K562 (cell line): ENCODE measurements around the gene PLTP. TPM values are rescaled to one million over a fixed set of nuclear protein-coding genes. Genes with fewer than 3 reads are reported as not detected.

Experiments
- CREM ChIP-seq: IDR thresholded peaks from 2 replicates; pipeline ENCODE4 v1.6.1; 2014; ENCODE audit warnings: antibody characterized with exemption, low read depth
- DIDO1 ChIP-seq: fragments of 450-650 bp; IDR thresholded peaks from 2 replicates; pipeline ENCODE4 v1.6.1; 2016; ENCODE audit warnings: low read depth, missing biosample characterization, missing genetic modification characterization
- IRF2 ChIP-seq: sonication (generic); formaldehyde crosslinking; IDR thresholded peaks from 2 replicates; pipeline ENCODE4 v1.8.1; 2022; ENCODE audit warnings: mild to moderate bottlenecking, missing genetic modification reagents
- MTA2 ChIP-seq: fragments of 450-650 bp; IDR thresholded peaks from 2 replicates; pipeline ENCODE4 v1.6.1; 2016; ENCODE audit warnings: low read depth
- NBN ChIP-seq: fragments of 450-650 bp; IDR thresholded peaks from 2 replicates; pipeline ENCODE4 v1.6.1; 2016; ENCODE audit warnings: low read depth, mild to moderate bottlenecking
- NFIC ChIP-seq: fragments of 450-650 bp; IDR thresholded peaks from 2 replicates; pipeline ENCODE4 v1.6.1; 2017; ENCODE audit warnings: mild to moderate bottlenecking, inconsistent platforms
- NR2C1 ChIP-seq, 2 experiments: fragments of 450-650 bp; IDR thresholded peaks; 2 replicates each; pipeline ENCODE4 v1.6.1; 2017; ENCODE audit warnings: mild to moderate bottlenecking in 2 of 2, antibody characterized with exemption in 1 of 2, inconsistent platforms in 1 of 2, missing compliant biosample characterization in 1 of 2, missing genetic modification characterization in 1 of 2
- NR2C2 ChIP-seq, 2 experiments: fragments of 200-800 bp in 1 of 2; sonication (Bioruptor generic) in 1 of 2; sonication (generic) in 1 of 2; formaldehyde crosslinking in 1 of 2; IDR thresholded peaks; 2 replicates each; pipeline versions ENCODE4 v1.6.1 to v1.8.0; 2016 to 2022; ENCODE audit warnings: mild to moderate bottlenecking in 1 of 2, missing compliant biosample characterization in 1 of 2, missing genetic modification characterization in 1 of 2, missing genetic modification reagents in 1 of 2
- PTTG1 ChIP-seq: fragments of 450-650 bp; IDR thresholded peaks from 2 replicates; pipeline ENCODE4 v1.6.1; 2016; ENCODE audit warnings: low read depth, mild to moderate bottlenecking, missing genetic modification characterization, missing compliant biosample characterization
- RAD21 ChIP-seq, 2 experiments: fragments of 250-450 bp in 1 of 2; fragments of 450-650 bp in 1 of 2; sonication (Bioruptor Pico) in 1 of 2; formaldehyde crosslinking in 1 of 2; IDR thresholded peaks in 1 of 2; conservative IDR thresholded peaks in 1 of 2; 2 replicates each; pipeline versions ENCODE4 v1.4.0 to v1.8.0; 2020 to 2022; ENCODE audit warnings: mild to moderate bottlenecking in 2 of 2, moderate library complexity in 1 of 2
- SMARCA4 ChIP-seq: fragments of 450-650 bp; IDR thresholded peaks from 2 replicates; pipeline ENCODE4 v1.6.1; 2016
- STAT5A ChIP-seq: IDR thresholded peaks from 2 replicates; pipeline ENCODE4 v1.6.1; 2012; ENCODE audit warnings: low read length, inconsistent platforms, borderline replicate concordance
- ZNF444 ChIP-seq: fragments of 250-450 bp; sonication (Bioruptor Pico); IDR thresholded peaks from 2 replicates; pipeline ENCODE4 v1.4.0; 2020; ENCODE audit warnings: mild to moderate bottlenecking, moderate library complexity
- ZNF766 ChIP-seq: fragments of 200-800 bp; sonication (Bioruptor generic); conservative IDR thresholded peaks from 2 replicates; pipeline ENCODE4 v1.6.1; 2016; ENCODE audit warnings: missing genetic modification characterization, missing compliant biosample characterization
- polyA plus RNA-seq, 8 experiments: library from polyadenylated mRNA; depleted of rRNA in 4 of 8; stranded (reverse) in 5 of 8; unstranded in 3 of 8; fragments of >200 nt; fragmentation: Nextera tagmentation in 2 of 8; fragmentation: Illumina TruSeq in 1 of 8; extraction: Ambion mirVana in 2 of 8; extraction: Trizol in 1 of 8; gene quantifications; 2 replicates each; pipeline versions ENCODE4 v1.2.1 to v1.2.3, GENCODE V29; 2011 to 2014; ENCODE audit warnings: inconsistent platforms in 1 of 8, missing spikeins in 1 of 8
- total RNA-seq, 7 experiments: library from RNA; depleted of rRNA in 6 of 7; stranded (reverse); fragments of >200 nt in 6 of 7; fragmentation: Illumina TruSeq in 2 of 7; extraction: Trizol in 2 of 7; gene quantifications; 2 replicates each; pipeline versions ENCODE4 v1.2.1 to v1.2.3, GENCODE V29; 2011 to 2021; ENCODE audit warnings: low replicate concordance in 1 of 7
- TF ChIP-seq, protein P1 (sequence below): sonication (generic); formaldehyde crosslinking; IDR thresholded peaks from 2 replicates; pipeline ENCODE4 v1.8.1; 2022; ENCODE audit warnings: missing genetic modification reagents
- TF ChIP-seq, protein P2 (sequence below): sonication (generic); formaldehyde crosslinking; IDR thresholded peaks from 2 replicates; pipeline ENCODE4 v1.4.0; 2020; ENCODE audit warnings: mild to moderate bottlenecking, missing genetic modification reagents
- TF ChIP-seq, protein P3 (sequence below): fragments of 250-450 bp; sonication (Bioruptor Pico); IDR thresholded peaks from 2 replicates; pipeline ENCODE4 v1.4.0; 2020; ENCODE audit warnings: mild to moderate bottlenecking
- TF ChIP-seq, protein P4 (sequence below), 2 experiments: fragments of 450-650 bp; conservative IDR thresholded peaks; 2 replicates each; pipeline ENCODE4 v1.6.1; 2017; ENCODE audit warnings: mild to moderate bottlenecking in 2 of 2, moderate library complexity in 2 of 2
- TF ChIP-seq, protein P5 (sequence below): sonication (generic); formaldehyde crosslinking; IDR thresholded peaks from 2 replicates; pipeline ENCODE4 v1.8.1; 2023; ENCODE audit warnings: mild to moderate bottlenecking, missing genetic modification reagents, moderate library complexity

Gene PLTP
- total and polyA plus RNA-seq, 9 of the 15 experiments (the other 6 are each of a cell fraction or from before 2014, with no cell fraction given): 2.8 to 29.3 (median 17.6) TPM

DNA sequence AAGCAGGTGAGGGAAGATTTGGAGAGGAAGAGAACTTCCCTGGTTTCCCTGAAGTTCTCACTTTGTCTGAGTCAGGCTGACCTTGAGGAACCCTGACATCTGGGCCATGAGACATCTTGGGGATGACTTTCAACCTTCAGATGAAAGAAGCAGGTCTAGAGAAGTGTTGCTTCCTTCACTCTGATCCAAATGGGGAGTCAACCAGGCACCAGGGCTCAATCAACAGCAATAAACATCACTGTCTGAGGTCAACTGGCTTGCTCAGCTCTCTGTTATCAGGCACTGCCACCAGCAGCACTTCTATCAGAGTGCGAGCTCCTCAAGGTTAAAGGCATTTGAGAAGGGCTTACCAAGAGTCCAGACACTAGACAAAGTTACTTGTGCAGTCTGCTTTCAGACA, 61.0 kb downstream of the PLTP start (continued):
- TF ChIP-seq, protein P1, sequence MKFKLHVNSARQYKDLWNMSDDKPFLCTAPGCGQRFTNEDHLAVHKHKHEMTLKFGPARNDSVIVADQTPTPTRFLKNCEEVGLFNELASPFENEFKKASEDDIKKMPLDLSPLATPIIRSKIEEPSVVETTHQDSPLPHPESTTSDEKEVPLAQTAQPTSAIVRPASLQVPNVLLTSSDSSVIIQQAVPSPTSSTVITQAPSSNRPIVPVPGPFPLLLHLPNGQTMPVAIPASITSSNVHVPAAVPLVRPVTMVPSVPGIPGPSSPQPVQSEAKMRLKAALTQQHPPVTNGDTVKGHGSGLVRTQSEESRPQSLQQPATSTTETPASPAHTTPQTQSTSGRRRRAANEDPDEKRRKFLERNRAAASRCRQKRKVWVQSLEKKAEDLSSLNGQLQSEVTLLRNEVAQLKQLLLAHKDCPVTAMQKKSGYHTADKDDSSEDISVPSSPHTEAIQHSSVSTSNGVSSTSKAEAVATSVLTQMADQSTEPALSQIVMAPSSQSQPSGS (CRISPR knock-in tag): no peak
- TF ChIP-seq NFIC (peak; percentile 47; the same call in 1 of the 2 replicates), IRF2 (no peak), ZNF766 (CRISPR knock-in tag) (no peak), MTA2 (peak; percentile 59; the same call in 1 of the 2 replicates), PTTG1 (tag) (no peak), STAT5A (peak; percentile 55; the same call in 1 of the 2 replicates), NBN (0 out of 2 replicates have a peak, but pooled peaks have one; percentile 22), ZNF444 (no peak), NR2C1 (IDR thresholded peaks at IDR 0.05) (peak; percentile 40; the same call in 1 of the 2 replicates), NR2C1 (tag; IDR thresholded peaks at IDR 0.05) (peak; percentile 73), SMARCA4 (peak; percentile 84), CREM (peak; percentile 16; the same call in 1 of the 2 replicates), NR2C2 (CRISPR knock-in tag; IDR thresholded peaks at IDR 0.05) (no peak), NR2C2 (tag; IDR thresholded peaks at IDR 0.05) (0 out of 2 replicates have a peak, but pooled peaks have one; percentile 26), DIDO1 (no peak), RAD21 (CRISPR knock-in tag; conservative IDR thresholded peaks at IDR 0.05 in 1 of 2, IDR thresholded peaks at IDR 0.05 in 1 of 2) (peak in 1 of 2 experiments; percentile 17; a peak in 1 of 4 replicates)
- TF ChIP-seq, protein P2, sequence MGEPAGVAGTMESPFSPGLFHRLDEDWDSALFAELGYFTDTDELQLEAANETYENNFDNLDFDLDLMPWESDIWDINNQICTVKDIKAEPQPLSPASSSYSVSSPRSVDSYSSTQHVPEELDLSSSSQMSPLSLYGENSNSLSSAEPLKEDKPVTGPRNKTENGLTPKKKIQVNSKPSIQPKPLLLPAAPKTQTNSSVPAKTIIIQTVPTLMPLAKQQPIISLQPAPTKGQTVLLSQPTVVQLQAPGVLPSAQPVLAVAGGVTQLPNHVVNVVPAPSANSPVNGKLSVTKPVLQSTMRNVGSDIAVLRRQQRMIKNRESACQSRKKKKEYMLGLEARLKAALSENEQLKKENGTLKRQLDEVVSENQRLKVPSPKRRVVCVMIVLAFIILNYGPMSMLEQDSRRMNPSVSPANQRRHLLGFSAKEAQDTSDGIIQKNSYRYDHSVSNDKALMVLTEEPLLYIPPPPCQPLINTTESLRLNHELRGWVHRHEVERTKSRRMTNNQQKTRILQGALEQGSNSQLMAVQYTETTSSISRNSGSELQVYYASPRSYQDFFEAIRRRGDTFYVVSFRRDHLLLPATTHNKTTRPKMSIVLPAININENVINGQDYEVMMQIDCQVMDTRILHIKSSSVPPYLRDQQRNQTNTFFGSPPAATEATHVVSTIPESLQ (CRISPR knock-in tag): no peak
- TF ChIP-seq, protein P3, sequence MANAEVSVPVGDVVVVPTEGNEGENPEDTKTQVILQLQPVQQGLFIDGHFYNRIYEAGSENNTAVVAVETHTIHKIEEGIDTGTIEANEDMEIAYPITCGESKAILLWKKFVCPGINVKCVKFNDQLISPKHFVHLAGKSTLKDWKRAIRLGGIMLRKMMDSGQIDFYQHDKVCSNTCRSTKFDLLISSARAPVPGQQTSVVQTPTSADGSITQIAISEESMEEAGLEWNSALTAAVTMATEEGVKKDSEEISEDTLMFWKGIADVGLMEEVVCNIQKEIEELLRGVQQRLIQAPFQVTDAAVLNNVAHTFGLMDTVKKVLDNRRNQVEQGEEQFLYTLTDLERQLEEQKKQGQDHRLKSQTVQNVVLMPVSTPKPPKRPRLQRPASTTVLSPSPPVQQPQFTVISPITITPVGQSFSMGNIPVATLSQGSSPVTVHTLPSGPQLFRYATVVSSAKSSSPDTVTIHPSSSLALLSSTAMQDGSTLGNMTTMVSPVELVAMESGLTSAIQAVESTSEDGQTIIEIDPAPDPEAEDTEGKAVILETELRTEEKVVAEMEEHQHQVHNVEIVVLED: no peak
- TF ChIP-seq, protein P4, sequence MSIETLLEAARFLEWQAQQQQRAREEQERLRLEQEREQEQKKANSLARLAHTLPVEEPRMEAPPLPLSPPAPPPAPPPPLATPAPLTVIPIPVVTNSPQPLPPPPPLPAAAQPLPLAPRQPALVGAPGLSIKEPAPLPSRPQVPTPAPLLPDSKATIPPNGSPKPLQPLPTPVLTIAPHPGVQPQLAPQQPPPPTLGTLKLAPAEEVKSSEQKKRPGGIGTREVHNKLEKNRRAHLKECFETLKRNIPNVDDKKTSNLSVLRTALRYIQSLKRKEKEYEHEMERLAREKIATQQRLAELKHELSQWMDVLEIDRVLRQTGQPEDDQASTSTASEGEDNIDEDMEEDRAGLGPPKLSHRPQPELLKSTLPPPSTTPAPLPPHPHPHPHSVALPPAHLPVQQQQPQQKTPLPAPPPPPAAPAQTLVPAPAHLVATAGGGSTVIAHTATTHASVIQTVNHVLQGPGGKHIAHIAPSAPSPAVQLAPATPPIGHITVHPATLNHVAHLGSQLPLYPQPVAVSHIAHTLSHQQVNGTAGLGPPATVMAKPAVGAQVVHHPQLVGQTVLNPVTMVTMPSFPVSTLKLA (conservative IDR thresholded peaks at IDR 0.05): 0 out of 4 replicates have a peak, but pooled peaks of 1 of the 2 experiments have one; percentile 27
- TF ChIP-seq, protein P5, sequence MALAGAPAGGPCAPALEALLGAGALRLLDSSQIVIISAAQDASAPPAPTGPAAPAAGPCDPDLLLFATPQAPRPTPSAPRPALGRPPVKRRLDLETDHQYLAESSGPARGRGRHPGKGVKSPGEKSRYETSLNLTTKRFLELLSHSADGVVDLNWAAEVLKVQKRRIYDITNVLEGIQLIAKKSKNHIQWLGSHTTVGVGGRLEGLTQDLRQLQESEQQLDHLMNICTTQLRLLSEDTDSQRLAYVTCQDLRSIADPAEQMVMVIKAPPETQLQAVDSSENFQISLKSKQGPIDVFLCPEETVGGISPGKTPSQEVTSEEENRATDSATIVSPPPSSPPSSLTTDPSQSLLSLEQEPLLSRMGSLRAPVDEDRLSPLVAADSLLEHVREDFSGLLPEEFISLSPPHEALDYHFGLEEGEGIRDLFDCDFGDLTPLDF (CRISPR knock-in tag): no peak
